Epithelial cell of esophagus (primary cell): ENCODE data around the gene MRPL12.

Source experiments
- DNase-seq: peaks from one replicate; pipeline ENCODE4 v3.0.0; 2010; ENCODE audit warnings: low read depth
- H3K4me3 ChIP-seq: 2 replicates; pipeline ENCODE4 v1.5.1; 2011; ENCODE audit warnings: mild to moderate bottlenecking, low read length, control low read depth
- CTCF ChIP-seq: IDR thresholded peaks from 2 replicates; pipeline ENCODE4 v1.5.1; 2011; ENCODE audit warnings: low read depth, mild to moderate bottlenecking, low read length, control low read depth, inconsistent platforms; ENCODE audit not compliant: insufficient read depth; ENCODE audit errors: missing control alignments

Gene MRPL12

GRCh38 chr17:81707725-81708646 is 4.8 kb downstream of the MRPL12 start:
- no peak for TF ChIP-seq CTCF

GRCh38 chr17:81708739-81709185 is 5.6 kb downstream of the MRPL12 start:
- no peak for DNase-seq
- H3K4me3 ChIP-seq, result no peak overlapping the region
- TF ChIP-seq CTCF, result no peak

More at GRCh38 chr17:81707725-81708646, 4.8 kb downstream of the MRPL12 start:
- no peak for DNase-seq
- no peak overlapping the region for H3K4me3 ChIP-seq

GRCh38 chr17:81710514-81711308 is 7.5 kb downstream of the MRPL12 start:
- TF ChIP-seq CTCF, result no peak
- DNase-seq, result peak; percentile 15
- peak overlapping the region; percentile 34 for H3K4me3 ChIP-seq

- peak within 1 kb of the TSS; percentile 69 for H3K4me3 ChIP-seq
- no peak for TF ChIP-seq CTCF
- peak; percentile 88 for DNase-seq
Observed at GRCh38 chr17:81711814-81712467, 8.8 kb downstream of the MRPL12 start, which contains the start of gene SLC25A10. SLC25A10 (plus strand) TSS chr17:81712284; CDS start chr17:81712427, 143 bp downstream.

GRCh38 chr17:81712468-81713003 is 9.4 kb downstream of the MRPL12 start:
- peak; percentile 51 for DNase-seq
- TF ChIP-seq CTCF, result peak; percentile 25
- peak overlapping the region; percentile 69 for H3K4me3 ChIP-seq

GRCh38 chr17:81713004-81713555 is 9.9 kb downstream of the MRPL12 start:
- TF ChIP-seq CTCF, result no peak
- DNase-seq, result peak; percentile 12
- peak overlapping the region; percentile 69 for H3K4me3 ChIP-seq
